ENCODE results near the gene ZKSCAN3. TPM values are rescaled to one million over a fixed set of nuclear protein-coding genes. Genes with fewer than 3 reads are reported as not detected.
"Not testable (repeated sequence)": the region's sequence is repeated elsewhere in the genome, so short reads cannot be mapped to it uniquely, and the experiment has no call there.

ZKSCAN3 gene
- total RNA-seq, 1 experiment from 2014 or later = 1.5 TPM

GRCh38 chr6:28356666-28357020 lies 6.9 kb downstream of the ZKSCAN3 start:
- H3K36me3 ChIP-seq = no peaks in the 10 kb centered on the region
- no peak overlapping the region for H3K4me3 ChIP-seq
- no peak for DNase-seq
- H3K9me3 ChIP-seq = no peaks in the 10 kb centered on the region
- no peaks in the 10 kb centered on the region for H3K27me3 ChIP-seq

- no peaks in the 10 kb centered on the region for H3K27me3 ChIP-seq
- H3K36me3 ChIP-seq = no peaks in the 10 kb centered on the region
- H3K4me3 ChIP-seq = no peak overlapping the region
- DNase-seq = no peak
- no peaks in the 10 kb centered on the region for H3K9me3 ChIP-seq
These were observed 7.3 kb downstream of the ZKSCAN3 start for GRCh38 chr6:28357036-28357435.

DNA sequence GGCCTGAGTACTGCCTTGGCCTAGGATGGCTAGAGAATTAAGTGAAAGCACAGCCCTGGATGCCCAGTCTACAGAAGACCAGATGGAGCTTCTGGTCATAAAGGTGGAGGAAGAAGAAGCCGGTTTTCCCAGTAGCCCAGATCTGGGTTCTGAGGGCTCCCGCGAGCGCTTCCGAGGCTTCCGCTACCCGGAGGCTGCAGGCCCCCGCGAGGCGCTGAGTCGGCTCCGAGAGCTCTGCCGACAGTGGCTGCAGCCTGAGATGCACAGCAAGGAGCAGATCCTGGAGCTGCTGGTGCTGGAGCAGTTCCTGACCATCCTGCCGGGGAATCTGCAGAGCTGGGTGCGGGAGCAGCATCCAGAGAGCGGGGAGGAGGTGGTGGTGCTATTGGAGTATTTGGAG lies 9.8 kb downstream of the ZKSCAN3 start:
- not testable (repeated sequence) for H3K36me3 ChIP-seq, H3K27me3 ChIP-seq, DNase-seq, H3K4me3 ChIP-seq, H3K9me3 ChIP-seq

DNA sequence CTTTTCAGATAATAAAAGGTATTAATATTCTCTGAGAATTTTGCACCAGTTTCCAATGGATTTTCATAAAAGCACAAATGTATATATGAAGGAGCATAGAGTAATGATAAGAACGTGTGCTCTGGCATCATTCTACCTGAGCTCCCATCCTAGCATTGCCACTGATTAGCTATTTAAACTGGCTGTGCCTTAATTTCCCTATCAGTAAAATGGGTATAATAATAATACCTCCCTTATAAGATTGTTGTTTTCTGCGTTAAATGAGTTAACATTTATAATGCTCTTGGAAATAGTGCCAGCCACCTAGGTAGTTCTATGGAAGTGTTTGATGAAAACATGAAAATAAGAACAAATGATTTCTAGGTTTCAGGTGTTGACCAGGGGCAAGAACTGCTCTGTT lies 11.2 kb downstream of the ZKSCAN3 start:
- H3K9me3 ChIP-seq = no peaks in the 10 kb centered on the region
- no peaks in the 10 kb centered on the region for H3K36me3 ChIP-seq
- H3K4me3 ChIP-seq = no peak overlapping the region
- DNase-seq = no peak
- no peaks in the 10 kb centered on the region for H3K27me3 ChIP-seq

DNA sequence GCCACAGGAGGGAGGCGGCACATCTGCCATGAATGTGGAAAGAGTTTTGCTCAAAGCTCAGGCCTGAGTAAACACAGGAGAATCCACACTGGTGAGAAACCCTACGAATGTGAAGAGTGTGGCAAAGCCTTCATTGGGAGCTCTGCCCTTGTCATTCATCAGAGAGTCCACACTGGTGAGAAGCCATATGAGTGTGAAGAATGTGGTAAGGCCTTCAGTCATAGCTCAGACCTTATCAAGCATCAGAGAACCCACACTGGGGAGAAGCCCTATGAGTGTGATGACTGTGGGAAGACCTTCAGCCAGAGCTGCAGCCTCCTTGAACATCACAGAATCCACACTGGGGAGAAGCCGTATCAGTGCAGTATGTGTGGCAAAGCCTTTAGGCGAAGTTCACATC lies 15.8 kb downstream of the ZKSCAN3 start:
- H3K36me3 ChIP-seq, H3K27me3 ChIP-seq, H3K9me3 ChIP-seq, H3K4me3 ChIP-seq, DNase-seq: not testable (repeated sequence)

- no peak for DNase-seq
- Histone ChIP-seq H3K36me3 (no peaks in the 10 kb centered on the region), H3K27me3 (no peaks in the 10 kb centered on the region), H3K9me3 (no peaks in the 10 kb centered on the region), H3K4me3 (no peak overlapping the region)
These were observed 18.8 kb downstream of the ZKSCAN3 start for GRCh38 chr6:28368522-28368921.

DNA sequence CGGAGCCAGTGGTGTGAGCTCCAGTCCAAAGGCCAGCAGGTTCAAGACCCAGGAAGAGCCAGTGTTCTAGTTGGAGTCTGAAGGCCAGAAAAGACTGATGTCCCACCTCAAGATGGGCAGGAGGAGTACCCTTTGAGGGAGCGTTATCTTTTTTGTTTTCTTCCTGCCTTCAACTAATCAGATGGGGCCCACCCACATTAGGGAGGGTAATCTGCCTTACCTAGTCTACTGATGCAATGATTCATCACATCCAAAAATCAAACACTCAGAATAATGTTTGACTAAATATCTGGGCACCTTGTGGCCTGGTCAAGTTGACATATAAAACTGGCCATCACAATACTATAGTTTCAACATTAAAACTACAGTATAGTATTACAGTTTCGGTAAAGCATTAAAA lies 19.7 kb downstream of the ZKSCAN3 start:
- DNase-seq = no peak
- Histone ChIP-seq H3K9me3 (no peaks in the 10 kb centered on the region), H3K4me3 (no peak overlapping the region), H3K36me3 (no peaks in the 10 kb centered on the region), H3K27me3 (no peaks in the 10 kb centered on the region)

DNA sequence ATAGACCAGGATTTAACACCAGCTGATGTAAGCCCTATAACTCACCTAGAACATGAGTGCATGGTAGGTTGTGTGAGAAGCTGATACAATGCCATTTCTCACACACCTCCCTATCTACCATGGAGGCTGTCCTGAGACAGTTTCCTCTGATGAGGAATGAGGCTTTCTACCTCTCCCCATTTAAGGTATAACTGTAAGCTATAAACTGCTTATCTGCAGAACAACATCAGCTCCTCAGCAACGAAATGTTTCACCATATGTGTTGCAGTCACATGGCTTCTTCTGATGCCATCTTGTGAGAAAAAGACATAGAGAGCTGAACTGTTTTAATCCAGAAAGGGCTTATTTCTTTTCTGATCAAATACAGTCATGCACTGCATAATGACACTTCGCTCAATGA lies 20.7 kb downstream of the ZKSCAN3 start:
- DNase-seq = no peak
- Histone ChIP-seq H3K27me3 (no peaks in the 10 kb centered on the region), H3K36me3 (no peaks in the 10 kb centered on the region), H3K4me3 (no peak overlapping the region), H3K9me3 (no peaks in the 10 kb centered on the region)

- Histone ChIP-seq H3K9me3 (no peaks in the 10 kb centered on the region), H3K36me3 (no peaks in the 10 kb centered on the region), H3K4me3 (no peak overlapping the region), H3K27me3 (no peaks in the 10 kb centered on the region)
- no peak for DNase-seq
These were observed 21.5 kb downstream of the ZKSCAN3 start for GRCh38 chr6:28371280-28371679.

DNA sequence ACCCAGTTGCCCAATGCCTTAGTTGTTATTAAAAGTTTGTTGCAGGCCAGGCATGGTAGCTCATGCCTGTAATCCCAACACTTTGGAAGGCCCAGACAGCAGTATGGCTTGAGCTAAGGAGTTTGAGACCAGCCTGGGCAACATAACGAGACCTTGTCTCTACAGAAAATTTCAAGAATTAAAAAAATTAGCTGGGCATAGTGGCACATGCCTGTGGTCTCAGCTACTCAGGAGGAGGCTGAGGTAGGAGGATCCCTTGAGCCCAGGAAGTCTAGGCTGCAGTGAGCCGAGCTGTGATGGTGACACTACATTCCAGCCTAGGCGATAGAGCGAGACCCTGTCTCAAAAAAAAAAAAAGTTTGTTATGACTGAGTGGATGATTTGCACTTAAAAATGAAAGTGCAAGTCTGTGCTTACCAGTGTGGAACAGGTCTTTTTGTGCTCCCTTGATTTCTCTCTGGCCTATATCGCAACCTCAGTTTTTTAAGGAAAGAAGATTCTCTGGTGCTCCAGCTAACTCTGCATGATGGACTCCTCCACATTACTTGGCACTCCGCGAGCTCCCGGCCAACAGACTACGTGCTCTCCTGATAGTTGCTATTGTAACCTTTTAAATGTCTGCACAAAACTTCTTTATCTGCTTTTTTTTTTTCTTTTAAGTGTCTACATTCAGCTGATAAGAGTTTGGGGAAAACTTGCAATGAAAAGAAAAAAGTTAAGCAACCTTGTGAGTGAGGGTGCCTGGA lies 22.1 kb downstream of the ZKSCAN3 start:
- DNase-seq = no peak
- H3K9me3 ChIP-seq = no peaks in the 10 kb centered on the region
- H3K36me3 ChIP-seq = no peaks in the 10 kb centered on the region
- H3K27me3 ChIP-seq = no peaks in the 10 kb centered on the region
- no peak overlapping the region for H3K4me3 ChIP-seq

DNA sequence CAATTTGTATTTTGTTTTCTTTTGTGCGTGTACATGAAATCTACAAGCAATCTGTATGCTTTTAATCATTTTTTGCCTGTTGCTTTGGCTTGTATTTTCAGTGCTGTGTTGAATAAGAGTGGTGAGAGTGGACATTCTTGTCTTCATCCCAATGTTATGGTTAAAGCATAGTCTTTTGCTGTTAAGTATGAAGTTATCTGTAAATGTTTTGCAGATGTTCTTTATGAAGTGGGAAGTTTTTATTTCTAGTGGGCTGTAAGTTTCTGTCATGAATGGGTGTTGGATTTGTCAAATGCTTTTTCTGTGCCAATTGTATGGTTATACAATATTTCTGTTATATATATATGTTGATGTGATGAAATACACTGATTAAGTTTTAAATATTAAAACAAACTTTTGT lies 24.2 kb downstream of the ZKSCAN3 start:
- no peaks in the 10 kb centered on the region for H3K27me3 ChIP-seq
- H3K9me3 ChIP-seq = no peaks in the 10 kb centered on the region
- no peaks in the 10 kb centered on the region; the same call in 1 of the 2 replicates for H3K36me3 ChIP-seq
- no peak overlapping the region for H3K4me3 ChIP-seq
- no peak for DNase-seq

- DNase-seq = no peak
These were observed 28.1 kb downstream of the ZKSCAN3 start for GRCh38 chr6:28377879-28378278.

GRCh38 chr6:28378644-28379043 lies 28.9 kb downstream of the ZKSCAN3 start:
- Histone ChIP-seq H3K9me3 (no peaks in the 10 kb centered on the region), H3K36me3 (no peaks in the 10 kb centered on the region; the same call in none of the 2 replicates), H3K4me3 (no peak overlapping the region), H3K27me3 (no peaks in the 10 kb centered on the region)
- no peak for DNase-seq

More at GRCh38 chr6:28377879-28378278, 28.1 kb downstream of the ZKSCAN3 start:
- no peaks in the 10 kb centered on the region for H3K9me3 ChIP-seq
- no peaks in the 10 kb centered on the region for H3K27me3 ChIP-seq
- H3K4me3 ChIP-seq = no peak overlapping the region
- no peaks in the 10 kb centered on the region; the same call in none of the 2 replicates for H3K36me3 ChIP-seq

GRCh38 chr6:28380381-28380780 lies 30.6 kb downstream of the ZKSCAN3 start:
- no peaks in the 10 kb centered on the region for H3K27me3 ChIP-seq
- H3K36me3 ChIP-seq = no peaks in the 10 kb centered on the region; the same call in none of the 2 replicates
- DNase-seq = no peak
- H3K9me3 ChIP-seq = no peaks in the 10 kb centered on the region
- H3K4me3 ChIP-seq = no peak overlapping the region

GRCh38 chr6:28383235-28384142 lies 33.7 kb downstream of the ZKSCAN3 start:
- no peak overlapping the region for H3K4me3 ChIP-seq
- no peaks in the 10 kb centered on the region for H3K27me3 ChIP-seq
- no peaks in the 10 kb centered on the region; the same call in none of the 2 replicates for H3K36me3 ChIP-seq
- no peaks in the 10 kb centered on the region for H3K9me3 ChIP-seq
- no peak for DNase-seq

DNA sequence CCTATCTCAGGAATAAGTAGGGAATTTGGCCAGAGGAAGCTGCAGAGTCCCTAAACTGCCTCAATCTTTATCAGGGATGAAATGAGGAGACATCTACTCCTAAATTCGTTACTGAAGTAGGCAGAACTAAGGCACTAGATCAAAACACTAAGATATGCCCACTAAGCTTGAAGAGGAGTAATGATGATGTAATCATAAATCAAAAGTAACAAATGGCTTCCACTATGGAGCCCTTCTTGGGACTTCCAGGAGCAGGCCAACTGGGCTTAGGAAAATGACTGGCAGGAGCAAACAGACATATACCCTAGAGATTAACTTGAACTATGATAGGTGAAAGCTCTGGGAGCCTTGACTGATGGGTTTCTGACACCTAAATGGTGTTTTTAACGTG lies 34.4 kb downstream of the ZKSCAN3 start:
- H3K4me3 ChIP-seq = no peak overlapping the region
- no peaks in the 10 kb centered on the region for H3K27me3 ChIP-seq
- H3K9me3 ChIP-seq = no peaks in the 10 kb centered on the region
- no peak for DNase-seq
- H3K36me3 ChIP-seq = no peaks in the 10 kb centered on the region; the same call in none of the 2 replicates

- no peak overlapping the region for H3K4me3 ChIP-seq
- H3K36me3 ChIP-seq = no peaks in the 10 kb centered on the region
- no peaks in the 10 kb centered on the region for H3K9me3 ChIP-seq
- no peaks in the 10 kb centered on the region for H3K27me3 ChIP-seq
- no peak for DNase-seq
These were observed 40.9 kb downstream of the ZKSCAN3 start for GRCh38 chr6:28390688-28391087.

Data from MG63 (cell line).